Skin epidermis (tissue), 12 donors: ENCODE measurements around the gene ARRB2.
"Not testable (repeated sequence)": the region's sequence is repeated elsewhere in the genome, so short reads cannot be mapped to it uniquely, and the experiment has no call there.

Experiments used
- H3K27ac ChIP-seq, 21 experiments: fragments of 200-600 bp; sonication (generic) in 11 of 21; one replicate each; pipeline ENCODE4 v1.5.0; 2020; ENCODE audit warnings: mild to moderate bottlenecking in 3 of 21, inconsistent platforms in 2 of 21, moderate library complexity in 2 of 21
- H3K4me3 ChIP-seq, 7 experiments: fragments of 200-600 bp; sonication (generic) in 2 of 7; one replicate each; pipeline ENCODE4 v1.5.0; 2020; ENCODE audit warnings: inconsistent platforms in 2 of 7, mild to moderate bottlenecking in 2 of 7, moderate library complexity in 1 of 7

ARRB2 gene

GRCh38 chr17:4709794-4710692, at the start of gene ARRB2:
Gene ARRB2, plus strand, starts transcription at chr17:4710632. Its CDS starts 90 bp downstream, at chr17:4710722.
- Histone ChIP-seq H3K4me3 (peak within 1 kb of the TSS; percentile 60 to 81 (median 70)), H3K27ac (peak within 1 kb of the TSS; percentile 57 to 97 (median 88))

DNA sequence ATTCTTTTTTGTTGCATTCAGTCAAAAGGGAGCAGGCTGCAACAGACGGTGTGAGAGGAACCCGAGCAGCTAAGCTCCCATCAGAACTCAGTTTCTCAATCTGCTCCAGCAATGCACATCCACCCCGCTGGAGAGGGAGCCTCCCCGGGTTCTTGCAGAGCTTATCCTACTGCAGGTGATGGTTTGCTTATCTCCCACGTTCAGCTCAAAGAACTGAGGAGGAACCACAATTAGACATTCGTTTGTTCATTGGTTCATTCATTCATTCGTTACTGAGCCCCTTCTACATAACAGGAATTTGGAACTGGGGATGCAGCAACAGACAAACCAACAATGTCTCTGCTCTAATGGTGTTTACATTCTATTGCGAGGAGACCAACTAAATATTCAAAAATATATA, 46.7 kb upstream of the ARRB2 start:
- Histone ChIP-seq H3K4me3 (no peak overlapping the region), H3K27ac (no peak overlapping the region)

GRCh38 chr17:4664230-4664629, 46.2 kb upstream of the ARRB2 start:
- H3K4me3 ChIP-seq: no peak overlapping the region
- no peak overlapping the region for H3K27ac ChIP-seq

GRCh38 chr17:4665027-4665426, 45.4 kb upstream of the ARRB2 start:
- Histone ChIP-seq H3K4me3 (no peak overlapping the region), H3K27ac (no peak overlapping the region)

GRCh38 chr17:4666296-4666695, 44.1 kb upstream of the ARRB2 start:
- no peak overlapping the region for H3K4me3 ChIP-seq
- H3K27ac ChIP-seq: no peak overlapping the region

- no peak overlapping the region for H3K27ac ChIP-seq
Observed at GRCh38 chr17:4667166-4667565, 43.3 kb upstream of the ARRB2 start.

GRCh38 chr17:4672055-4672630, 38.3 kb upstream of the ARRB2 start:
- Histone ChIP-seq H3K4me3 (no peak overlapping the region), H3K27ac (no peak overlapping the region)

More at GRCh38 chr17:4667166-4667565, 43.3 kb upstream of the ARRB2 start:
- H3K4me3 ChIP-seq: no peak overlapping the region

DNA sequence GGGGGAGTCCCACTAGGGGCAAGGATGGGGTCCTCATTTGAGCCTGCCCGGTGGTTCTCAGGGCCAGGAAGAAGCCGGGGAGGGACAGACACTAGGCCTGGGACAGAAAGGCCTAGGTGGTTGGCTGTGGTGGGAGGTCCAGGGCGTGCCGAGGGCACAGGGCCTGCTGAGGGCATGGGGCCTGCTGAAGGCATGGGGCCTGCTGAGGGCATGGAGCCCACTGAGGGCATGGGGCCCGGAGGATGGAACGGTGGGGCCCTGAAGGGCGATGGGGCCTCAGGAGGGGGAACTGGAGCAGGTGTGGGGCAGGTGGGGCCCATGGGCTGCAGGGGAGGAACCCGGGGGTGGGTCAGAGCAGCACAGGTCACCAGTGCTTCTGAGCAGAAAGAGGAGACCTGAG, 37.7 kb upstream of the ARRB2 start:
- Histone ChIP-seq H3K27ac (no peak overlapping the region), H3K4me3 (no peak overlapping the region)

- H3K4me3 ChIP-seq: no peak overlapping the region
- H3K27ac ChIP-seq: no peak overlapping the region
Observed at GRCh38 chr17:4673169-4673568, 37.3 kb upstream of the ARRB2 start.

DNA sequence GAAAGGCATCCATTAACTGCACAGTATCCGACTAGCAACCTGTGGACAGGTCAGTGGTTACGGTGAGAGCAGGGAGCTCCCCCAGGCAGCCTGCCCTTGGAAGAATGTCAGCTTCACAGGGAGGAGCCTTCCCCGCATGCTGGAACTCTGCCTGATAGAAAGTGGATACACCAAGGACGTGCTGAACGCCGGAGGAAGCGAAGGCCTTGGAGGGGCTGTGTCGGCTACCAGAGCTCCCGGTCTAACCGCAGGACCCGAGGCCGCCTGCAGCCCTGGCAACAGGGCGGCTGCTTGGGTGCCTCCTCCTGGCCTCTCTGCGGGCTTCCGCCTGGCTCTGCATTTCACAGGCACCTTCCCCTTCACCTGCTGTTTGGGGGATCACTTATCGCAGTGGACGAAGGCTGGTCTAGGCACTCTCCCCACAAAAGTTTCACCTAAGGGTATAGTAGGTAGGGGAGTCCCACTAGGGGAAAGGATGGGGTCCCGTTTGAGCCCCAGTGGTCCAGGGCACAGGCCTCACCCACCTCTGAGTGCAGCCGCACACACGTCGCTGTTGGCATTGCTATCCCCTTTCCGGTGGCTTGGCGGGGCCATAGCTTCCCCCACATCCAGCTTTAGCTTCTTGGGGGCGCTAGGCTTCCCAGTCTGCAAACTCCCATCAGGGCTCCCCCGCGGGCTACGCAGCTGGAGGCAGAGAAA, 36.3 kb upstream of the ARRB2 start:
- Histone ChIP-seq H3K27ac (no peak overlapping the region), H3K4me3 (no peak overlapping the region)

- Histone ChIP-seq H3K4me3 (no peak overlapping the region), H3K27ac (no peak overlapping the region)
Observed at GRCh38 chr17:4674685-4674998, 35.8 kb upstream of the ARRB2 start.

DNA sequence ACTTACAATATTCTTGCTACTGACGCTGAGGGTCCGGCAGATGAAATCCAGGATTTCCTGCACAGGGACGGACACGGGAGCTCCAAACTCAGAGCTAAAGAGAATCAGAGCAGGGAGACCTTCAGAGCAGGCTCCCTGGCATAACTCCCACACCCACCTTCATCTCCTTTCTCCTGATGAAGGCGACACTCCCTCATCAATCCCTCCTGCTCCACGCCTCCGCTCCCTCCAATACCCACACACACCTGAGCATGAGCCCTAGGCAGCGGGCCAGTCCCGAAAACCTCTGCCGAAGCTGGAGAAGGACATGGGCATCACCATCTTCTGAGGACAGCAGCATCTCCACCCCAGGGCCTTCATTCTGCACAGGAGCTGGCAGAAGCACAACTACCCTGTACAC, 34.6 kb upstream of the ARRB2 start:
- H3K27ac ChIP-seq: no peak overlapping the region
- no peak overlapping the region for H3K4me3 ChIP-seq

DNA sequence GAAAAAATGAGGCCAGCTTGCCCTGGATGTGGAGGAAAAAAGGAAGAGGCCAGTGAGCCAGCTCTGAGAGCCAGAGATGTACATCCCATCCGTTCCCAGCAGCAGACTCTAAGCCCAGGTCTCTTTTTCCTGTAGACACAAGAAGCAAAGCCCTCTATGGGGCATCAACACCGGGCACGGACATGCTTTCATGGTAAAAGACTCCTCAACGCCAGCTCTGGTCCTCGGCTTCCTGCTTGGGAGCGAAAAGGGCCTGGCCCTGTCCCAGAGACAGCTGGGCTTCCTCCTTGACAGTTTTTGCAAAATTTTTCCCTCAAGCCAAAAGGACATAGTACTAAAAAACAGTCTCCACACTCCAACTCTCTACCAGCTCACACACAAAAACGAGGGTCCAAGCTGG, 33.6 kb upstream of the ARRB2 start:
- H3K27ac ChIP-seq: no peak overlapping the region
- H3K4me3 ChIP-seq: no peak overlapping the region

DNA sequence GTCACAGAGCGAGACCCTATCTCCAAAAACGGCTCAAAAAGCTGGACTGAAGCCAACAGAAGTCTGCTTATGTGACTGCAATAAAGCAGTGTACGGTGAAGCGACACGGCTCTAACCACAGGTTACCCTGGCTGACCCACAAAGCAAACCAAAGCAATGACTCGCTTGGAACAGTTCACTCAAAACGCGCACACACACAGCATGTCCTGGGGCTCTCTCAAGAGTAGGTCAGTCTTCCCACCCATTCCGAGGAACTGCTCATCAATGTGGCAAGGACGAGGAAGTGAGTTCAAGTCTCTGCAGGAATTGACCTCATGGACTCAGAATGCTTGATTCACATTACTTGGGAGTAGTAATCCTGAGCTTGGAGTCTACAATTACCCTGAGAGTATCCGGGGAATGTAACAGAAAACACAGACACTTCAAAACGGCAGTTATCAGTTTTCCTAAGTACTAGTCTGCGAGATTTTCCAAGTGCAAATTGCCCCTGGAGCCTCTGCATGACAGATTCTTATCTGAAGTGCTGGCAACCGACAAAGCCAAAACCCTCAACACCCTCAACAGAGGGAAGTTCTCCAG, 31.9 kb upstream of the ARRB2 start:
- H3K4me3 ChIP-seq: no peak overlapping the region
- H3K27ac ChIP-seq: no peak overlapping the region

GRCh38 chr17:4679658-4680057, 30.8 kb upstream of the ARRB2 start:
- Histone ChIP-seq H3K27ac (no peak overlapping the region), H3K4me3 (no peak overlapping the region)

DNA sequence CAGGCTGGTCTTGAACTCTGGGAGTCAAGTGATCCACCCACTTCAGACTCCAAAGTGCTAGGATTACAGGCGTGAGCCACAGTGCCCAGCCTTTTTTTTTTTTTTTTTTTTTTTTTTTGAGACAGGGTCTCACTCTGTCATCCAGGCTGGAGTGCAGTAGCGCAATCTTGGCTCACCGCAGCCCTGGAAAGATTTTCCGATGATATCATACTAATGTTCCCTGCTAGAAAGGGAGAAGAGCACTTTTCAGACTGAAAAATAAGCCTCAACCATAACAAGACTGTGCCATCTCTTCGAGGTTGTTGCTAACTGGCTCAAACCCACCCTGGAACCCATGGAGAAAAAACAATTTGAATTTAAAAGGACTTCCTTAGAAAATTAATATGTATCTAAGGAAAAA, 26.7 kb upstream of the ARRB2 start:
- H3K4me3 ChIP-seq: not testable (repeated sequence)
- peak overlapping the region in 1 of 21 experiments; percentile 35 for H3K27ac ChIP-seq

GRCh38 chr17:4689872-4690271, 20.6 kb upstream of the ARRB2 start:
- not testable (repeated sequence) for H3K27ac ChIP-seq, H3K4me3 ChIP-seq

DNA sequence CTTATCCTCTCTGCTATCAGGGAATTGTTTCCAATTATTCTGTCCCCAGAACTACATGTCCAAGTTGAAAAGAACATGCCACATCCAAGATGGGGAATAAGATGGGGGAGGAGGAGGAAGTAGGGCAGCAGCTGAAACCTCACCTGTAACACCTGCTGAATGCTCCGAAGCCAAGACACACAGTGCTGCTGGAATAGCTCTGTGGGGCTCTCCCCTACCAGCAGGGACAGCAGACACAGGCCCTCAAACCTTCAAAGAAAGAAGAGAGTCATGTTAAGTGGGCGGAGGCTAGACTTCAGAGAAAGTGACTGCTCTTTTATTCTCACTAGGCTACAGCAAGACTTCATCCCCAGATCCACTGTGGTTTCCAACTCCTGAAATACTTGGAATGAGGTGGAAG, 19.7 kb upstream of the ARRB2 start:
- Histone ChIP-seq H3K27ac (no peak overlapping the region), H3K4me3 (no peak overlapping the region)

GRCh38 chr17:4691686-4692085, 18.7 kb upstream of the ARRB2 start:
- H3K27ac ChIP-seq: no peak overlapping the region
- H3K4me3 ChIP-seq: no peak overlapping the region

- Histone ChIP-seq H3K4me3 (no peak overlapping the region), H3K27ac (no peak overlapping the region)
Observed at GRCh38 chr17:4693416-4693815, 17.0 kb upstream of the ARRB2 start.

GRCh38 chr17:4696437-4696805, 14.0 kb upstream of the ARRB2 start:
- no peak overlapping the region for H3K4me3 ChIP-seq
- peak overlapping the region in 7 of 21 experiments; percentile 2 to 70 (median 34) for H3K27ac ChIP-seq
